H1 (cell line): ENCODE measurements around the gene LCN9. TPM values are rescaled to one million over a fixed set of nuclear protein-coding genes. Genes with fewer than 3 reads are reported as not detected.

Experiments
- CHD2 ChIP-seq: IDR thresholded peaks from 2 replicates; pipeline ENCODE4 v1.6.1; 2012; ENCODE audit warnings: low read length, improper control_type of control experiment
- EP300 ChIP-seq, 2 experiments: IDR thresholded peaks; 1 replicate in 1 of 2; 2 replicates in 1 of 2; pipeline ENCODE4 v1.6.1; 2011 to 2012; ENCODE audit warnings: low read depth in 2 of 2, low read length in 2 of 2, mild to moderate bottlenecking in 2 of 2, borderline replicate concordance in 1 of 2, inconsistent platforms in 1 of 2, moderate library complexity in 1 of 2
- RBBP5 ChIP-seq: IDR thresholded peaks from 2 replicates; pipeline ENCODE4 v1.7.1; 2012; ENCODE audit warnings: low read depth, mild to moderate bottlenecking, inconsistent platforms, low read length, moderate library complexity, borderline replicate concordance
- polyA plus RNA-seq, 7 experiments: library from polyadenylated mRNA; depleted of rRNA in 3 of 7; stranded (reverse) in 5 of 7; unstranded in 2 of 7; fragments of >200 nt in 5 of 7; fragments of 200-250 nt in 2 of 7; gene quantifications; 1 replicate in 5 of 7; 2 replicates in 1 of 7; 4 replicates in 1 of 7; pipeline versions ENCODE4 v1.2.1 to v1.2.3, GENCODE V29; 2011 to 2013; ENCODE audit warnings: missing spikeins in 2 of 7, mixed read lengths in 2 of 7
- total RNA-seq: library from RNA; stranded (reverse); fragmentation: NEBNext Ultra II Directional; extraction: Animal tissue kit (Norgen Biotek cat#: 25700); gene quantifications from 2 replicates; pipeline ENCODE4 v1.2.1, GENCODE V29; 2021

Gene LCN9
- total and polyA plus RNA-seq, 2 of the 8 experiments (the other 6 are each of a cell fraction or from before 2014, with no cell fraction given), result 2.3 to 3.1 TPM

DNA sequence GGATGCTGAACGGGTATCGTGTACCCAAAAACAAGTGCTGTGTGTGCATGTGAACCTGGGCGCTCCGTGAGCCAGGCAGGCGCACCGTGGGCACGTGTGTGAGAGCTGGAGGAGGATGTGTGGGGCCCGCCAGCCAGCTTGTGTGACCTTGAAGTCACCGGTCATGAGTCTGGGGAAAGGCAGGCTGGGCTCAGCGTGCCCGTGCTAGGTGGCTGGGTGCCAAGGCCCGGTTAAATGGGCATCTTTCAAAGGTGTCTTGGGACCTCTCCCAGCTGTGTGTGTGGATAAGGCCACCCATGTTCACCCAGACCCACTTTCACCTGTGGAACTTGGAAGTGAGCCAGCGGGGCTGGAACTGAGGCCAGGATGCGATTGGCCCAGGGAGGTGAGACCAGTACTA lies 42.3 kb downstream of the LCN9 start (continued):
- TF ChIP-seq EP300 (IDR thresholded peaks at IDR 0.05; ENCODE audit: borderline replicate concordance in 1 of 2, low read depth in 2 of 2, low read length in 2 of 2) (no peak), RBBP5 (no peak), CHD2 (no peak)
